HG03060 (cell line): ENCODE measurements around the gene PCDHGB3.
A peak's percentile ranks its signal among the peaks of the same experiment; 100 is the strongest.
"Not testable (repeated sequence)": the region's sequence is repeated elsewhere in the genome, so short reads cannot be mapped to it uniquely, and the experiment has no call there.

Experiments
- ATAC-seq: cut with Tn5 transposase; IDR thresholded peaks from one replicate; pipeline ENCODE4 v1.9.1; 2021; ENCODE audit warnings: low read depth, moderate number of reproducible peaks; ENCODE audit not compliant: unreplicated experiment

Gene PCDHGB3

GRCh38 chr5:141369994-141370848 lies at the start of gene PCDHGB3:
Gene PCDHGB3, plus strand, starts transcription at chr5:141370242. Its CDS starts 153 bp downstream, at chr5:141370395.
- ATAC-seq: peak; percentile 88

GRCh38 chr5:141322261-141322660 lies 47.8 kb upstream of the PCDHGB3 start:
- ATAC-seq: no peak

DNA sequence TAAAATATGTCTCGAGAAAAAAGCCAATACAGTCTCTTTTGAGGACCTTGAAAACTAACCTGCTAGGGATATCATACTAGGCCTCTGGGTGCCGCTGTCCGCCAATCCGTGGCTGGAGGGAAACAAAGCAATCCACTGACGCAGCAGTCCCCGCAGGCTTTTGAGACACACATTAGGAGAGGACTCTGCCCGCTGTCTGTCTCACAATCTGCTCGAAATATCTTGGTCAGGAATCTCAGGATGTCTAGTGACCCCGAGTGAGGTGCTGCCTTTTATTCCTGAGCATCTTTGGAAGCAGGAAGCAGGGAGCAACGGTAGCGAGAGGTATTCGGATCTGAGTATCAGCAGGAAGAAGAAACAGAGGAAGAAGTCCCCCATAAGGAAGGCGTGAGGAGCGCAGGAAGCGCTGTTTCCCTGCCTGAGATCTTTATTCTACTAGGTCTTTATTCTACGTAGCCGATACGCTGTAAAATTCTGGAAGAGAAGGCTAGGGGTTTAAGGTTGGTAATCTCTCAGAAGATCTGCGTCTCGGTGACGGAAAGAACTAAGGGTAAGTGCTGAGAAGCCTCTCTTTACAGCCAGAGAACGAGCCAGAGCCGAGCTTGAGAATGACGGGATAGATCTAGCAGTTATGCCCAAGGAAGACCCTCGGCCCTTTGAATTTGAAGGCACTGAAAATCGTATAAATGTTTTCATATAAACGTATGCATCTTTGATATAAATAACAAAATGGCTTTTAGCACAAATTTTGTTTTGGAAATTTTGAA lies 43.8 kb upstream of the PCDHGB3 start:
- peak; percentile 59 for ATAC-seq

DNA sequence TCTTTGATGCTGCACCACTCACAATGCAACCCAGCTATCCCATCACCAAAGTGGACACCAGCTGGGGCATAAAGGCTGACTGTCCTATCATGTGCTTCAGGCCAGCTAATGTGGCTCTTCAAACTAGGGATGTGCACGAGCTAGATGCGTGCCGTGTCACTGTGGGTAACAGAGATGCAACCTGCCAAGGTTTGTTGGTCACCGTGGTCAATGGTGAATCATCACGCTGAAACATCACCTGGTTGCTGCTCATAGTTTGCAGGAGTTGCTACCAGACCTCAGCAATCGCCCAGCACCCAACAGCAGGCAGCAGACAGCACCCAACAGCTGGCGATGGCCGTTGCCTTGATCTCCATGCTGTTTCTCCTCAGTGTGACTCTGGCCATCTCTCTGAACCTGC lies 41.8 kb upstream of the PCDHGB3 start:
- no peak for ATAC-seq

DNA sequence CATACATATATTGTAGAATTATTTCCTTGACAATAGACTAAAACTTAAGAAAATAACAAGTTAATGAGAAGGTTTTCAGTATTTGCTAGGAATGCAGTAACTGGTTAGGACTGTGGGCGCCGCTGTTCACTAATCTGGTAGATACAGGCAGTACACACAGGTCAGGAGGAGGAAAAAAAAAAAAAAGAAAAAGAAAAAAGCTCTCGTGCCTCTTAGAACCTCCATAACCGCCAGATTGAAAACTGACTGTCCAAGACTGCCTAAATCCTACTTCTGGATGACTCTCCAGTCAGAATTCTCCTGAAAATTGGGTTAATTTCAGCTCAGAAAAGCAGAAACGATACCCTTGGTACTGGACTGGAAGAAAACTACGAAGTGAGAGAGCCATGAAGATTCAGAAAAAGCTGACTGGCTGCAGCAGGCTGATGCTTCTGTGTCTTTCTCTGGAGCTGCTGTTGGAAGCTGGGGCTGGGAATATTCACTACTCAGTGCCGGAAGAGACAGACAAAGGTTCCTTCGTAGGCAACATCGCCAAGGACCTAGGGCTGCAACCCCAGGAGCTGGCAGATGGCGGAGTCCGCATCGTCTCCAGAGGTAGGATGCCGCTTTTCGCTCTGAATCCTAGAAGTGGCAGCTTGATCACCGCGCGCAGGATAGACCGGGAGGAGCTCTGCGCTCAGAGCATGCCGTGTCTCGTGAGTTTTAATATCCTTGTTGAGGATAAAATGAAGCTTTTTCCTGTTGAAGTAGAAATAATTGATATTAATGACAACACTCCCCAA lies 39.6 kb upstream of the PCDHGB3 start, which contains the start of gene PCDHGA1:
PCDHGA1 (plus strand) TSS at position 216 of the 782 bp plus-strand sequence.
- ATAC-seq: no peak

- ATAC-seq: not testable (repeated sequence)
Observed at GRCh38 chr5:141332571-141332970, 37.5 kb upstream of the PCDHGB3 start.

DNA sequence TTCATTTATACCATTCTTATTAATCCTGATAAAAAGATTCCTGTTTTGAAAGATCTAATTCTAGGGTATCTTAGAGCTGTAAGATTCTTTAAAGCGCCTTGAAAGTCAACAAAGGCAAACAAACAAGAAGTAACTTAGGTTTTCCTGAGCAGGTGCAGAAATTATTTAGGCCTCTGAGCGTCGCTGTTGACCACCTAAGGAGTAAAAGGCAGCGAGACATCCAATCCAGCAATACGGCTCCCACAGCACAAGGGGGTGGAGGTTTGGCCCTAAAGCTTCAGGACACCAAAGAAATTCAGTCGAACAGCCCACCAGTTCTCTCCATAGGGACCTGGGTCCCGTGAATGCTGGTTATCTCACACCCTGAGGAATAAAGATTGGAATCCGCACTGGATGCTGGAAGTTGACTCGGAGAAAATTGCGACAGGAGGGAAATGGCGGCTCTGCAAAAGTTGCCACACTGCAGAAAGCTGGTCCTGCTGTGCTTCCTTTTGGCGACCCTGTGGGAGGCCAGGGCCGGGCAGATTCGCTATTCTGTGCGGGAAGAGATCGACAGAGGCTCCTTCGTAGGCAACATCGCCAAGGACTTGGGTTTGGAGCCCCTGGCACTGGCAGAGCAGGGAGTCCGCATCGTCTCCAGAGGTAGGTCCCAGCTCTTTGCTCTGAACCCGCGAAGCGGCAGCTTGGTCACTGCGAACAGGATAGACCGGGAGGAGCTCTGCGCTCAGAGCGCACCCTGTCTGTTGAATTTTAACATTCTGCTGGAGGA lies 31.3 kb upstream of the PCDHGB3 start, which contains the start of gene PCDHGA2:
PCDHGA2 (plus strand) TSS at position 223 of the 769 bp plus-strand sequence.
- no peak for ATAC-seq

- ATAC-seq: not testable (repeated sequence)
Observed at GRCh38 chr5:141340781-141341354, 29.2 kb upstream of the PCDHGB3 start.

- ATAC-seq: no peak
Observed at GRCh38 chr5:141342773-141343172, 27.3 kb upstream of the PCDHGB3 start.

DNA sequence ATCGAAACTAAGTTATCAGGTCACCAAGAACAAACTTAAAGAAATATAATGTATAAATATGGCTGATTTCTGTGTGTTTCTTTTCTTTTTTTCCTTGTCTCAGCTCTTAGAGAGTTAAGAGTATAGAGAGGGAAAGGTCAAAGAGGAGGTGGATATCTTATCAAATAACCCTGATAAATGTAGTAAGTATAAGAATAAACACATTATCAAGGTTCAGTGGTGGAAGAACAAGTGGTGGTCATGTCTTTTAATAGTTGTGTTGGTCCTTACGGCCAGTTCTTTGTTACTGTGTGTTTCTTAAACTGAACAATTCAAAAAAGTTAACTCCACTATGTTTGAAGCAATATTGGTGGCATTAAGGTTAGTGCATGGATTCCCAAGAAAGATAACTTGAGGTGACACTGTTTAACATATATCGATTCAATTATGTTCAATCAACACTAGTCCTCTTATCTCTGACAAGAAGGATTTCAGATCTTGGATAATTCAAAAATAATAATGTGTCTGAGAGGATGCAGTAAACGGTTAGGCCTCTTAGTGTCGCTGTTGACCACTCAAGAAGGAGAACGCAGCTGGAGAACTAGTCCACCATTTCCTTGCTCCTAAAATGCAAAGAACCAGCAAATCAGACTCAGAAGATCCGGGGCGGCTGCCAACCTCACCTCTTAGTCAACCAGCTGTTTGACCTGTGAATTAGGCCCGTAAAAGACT lies 26.6 kb upstream of the PCDHGB3 start, which contains the start of gene PCDHGA3:
PCDHGA3 (plus strand) TSS at position 588 of the 711 bp plus-strand sequence. CDS start 205 bp downstream, outside the sequence.
- no peak for ATAC-seq

DNA sequence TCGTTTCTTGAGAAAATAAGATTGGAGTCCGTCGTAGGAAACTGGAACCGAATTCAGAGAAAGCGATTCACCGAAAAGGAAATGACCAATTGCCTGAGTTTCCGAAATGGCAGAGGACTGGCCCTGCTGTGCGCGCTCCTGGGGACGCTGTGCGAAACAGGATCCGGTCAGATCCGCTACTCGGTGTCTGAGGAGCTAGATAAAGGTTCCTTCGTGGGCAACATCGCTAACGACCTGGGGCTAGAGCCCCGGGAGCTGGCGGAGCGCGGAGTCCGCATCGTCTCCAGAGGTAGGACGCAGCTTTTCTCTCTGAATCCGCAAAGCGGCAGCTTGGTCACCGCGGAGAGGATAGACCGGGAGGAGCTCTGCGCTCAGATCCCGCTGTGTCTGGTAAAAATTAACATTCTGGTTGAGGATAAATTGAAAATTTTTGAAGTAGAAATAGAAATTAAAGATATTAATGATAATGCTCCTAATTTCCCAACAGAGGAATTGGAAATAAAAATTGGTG lies 26.0 kb upstream of the PCDHGB3 start:
- no peak for ATAC-seq

GRCh38 chr5:141345327-141345726 lies 24.7 kb upstream of the PCDHGB3 start:
- no peak for ATAC-seq

DNA sequence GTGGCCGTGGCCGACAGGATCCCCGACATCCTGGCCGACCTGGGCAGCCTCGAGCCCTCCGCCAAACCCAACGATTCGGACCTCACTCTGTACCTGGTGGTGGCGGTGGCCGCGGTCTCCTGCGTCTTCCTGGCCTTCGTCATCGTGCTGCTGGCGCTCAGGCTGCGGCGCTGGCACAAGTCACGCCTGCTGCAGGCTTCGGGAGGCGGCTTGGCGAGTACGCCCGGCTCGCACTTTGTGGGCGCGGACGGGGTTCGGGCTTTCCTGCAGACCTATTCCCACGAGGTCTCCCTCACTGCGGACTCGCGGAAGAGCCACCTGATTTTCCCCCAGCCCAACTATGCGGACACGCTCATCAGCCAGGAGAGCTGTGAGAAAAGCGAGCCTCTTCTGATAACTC lies 24.0 kb upstream of the PCDHGB3 start:
- ATAC-seq: not testable (repeated sequence)

DNA sequence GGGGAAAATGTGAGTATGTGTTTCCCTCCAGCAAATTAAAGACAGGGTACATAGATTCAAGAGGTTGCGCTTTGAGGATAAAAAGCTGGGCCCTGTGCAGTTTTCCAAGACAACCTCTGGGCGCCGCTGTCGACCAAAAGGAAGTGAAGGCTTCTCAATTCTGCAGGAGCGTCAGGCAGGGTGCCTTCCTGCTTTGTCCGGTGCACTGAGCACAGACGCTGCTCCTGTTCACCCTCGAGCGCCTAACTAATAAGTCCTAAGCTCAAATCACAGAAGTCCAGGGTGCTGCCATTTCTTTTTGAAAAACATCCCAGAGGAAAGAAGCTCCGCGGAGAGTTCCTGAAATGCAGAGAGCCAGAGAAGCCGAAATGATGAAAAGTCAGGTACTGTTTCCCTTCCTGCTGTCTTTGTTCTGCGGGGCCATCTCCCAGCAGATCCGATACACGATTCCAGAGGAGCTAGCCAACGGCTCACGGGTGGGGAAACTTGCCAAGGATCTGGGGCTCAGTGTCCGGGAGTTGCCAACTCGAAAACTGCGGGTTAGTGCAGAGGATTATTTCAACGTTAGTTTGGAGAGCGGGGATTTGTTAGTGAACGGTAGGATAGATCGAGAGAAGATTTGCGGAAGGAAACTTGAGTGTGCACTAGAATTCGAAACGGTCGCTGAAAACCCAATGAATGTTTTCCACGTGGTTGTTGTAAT lies 20.0 kb upstream of the PCDHGB3 start, which contains the start of gene PCDHGB1:
PCDHGB1 (plus strand) TSS at position 183 of the 703 bp plus-strand sequence; CDS start at position 345, 162 bp downstream.
- ATAC-seq: no peak

- ATAC-seq: no peak
Observed at GRCh38 chr5:141351591-141351990, 18.5 kb upstream of the PCDHGB3 start.

DNA sequence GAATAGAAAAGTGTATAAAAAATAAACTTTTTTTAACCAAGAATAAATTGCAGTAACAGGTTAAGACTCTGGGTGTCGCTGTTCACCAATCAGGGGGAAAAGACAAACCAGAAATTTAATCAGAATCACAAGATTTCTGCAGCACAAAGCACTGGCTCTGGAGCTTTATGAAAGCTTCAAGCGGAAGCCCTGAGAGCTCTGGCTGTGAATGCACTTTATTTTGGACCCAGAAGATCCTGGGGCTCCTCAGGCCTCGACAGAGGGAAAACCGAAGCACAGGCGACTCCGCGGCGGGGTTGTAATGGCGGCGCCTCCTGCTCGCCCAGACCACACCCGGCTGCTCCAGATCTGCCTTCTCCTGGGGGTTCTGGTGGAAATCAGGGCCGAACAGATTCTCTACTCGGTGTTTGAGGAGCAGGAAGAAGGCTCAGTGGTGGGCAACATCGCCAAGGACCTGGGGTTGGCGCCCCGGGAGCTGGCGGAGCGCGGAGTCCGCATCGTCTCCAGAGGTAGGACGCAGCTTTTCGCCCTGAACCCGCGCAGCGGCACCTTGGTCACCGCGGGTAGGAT lies 15.1 kb upstream of the PCDHGB3 start, which contains the start of gene PCDHGA4:
PCDHGA4 (plus strand) TSS at position 122 of the 570 bp plus-strand sequence; CDS start at position 209, 87 bp downstream.
- no peak for ATAC-seq

GRCh38 chr5:141355641-141356040 lies 14.4 kb upstream of the PCDHGB3 start:
- ATAC-seq: no peak
